ENCODE data around the gene COG7.

The COG7 gene

DNA sequence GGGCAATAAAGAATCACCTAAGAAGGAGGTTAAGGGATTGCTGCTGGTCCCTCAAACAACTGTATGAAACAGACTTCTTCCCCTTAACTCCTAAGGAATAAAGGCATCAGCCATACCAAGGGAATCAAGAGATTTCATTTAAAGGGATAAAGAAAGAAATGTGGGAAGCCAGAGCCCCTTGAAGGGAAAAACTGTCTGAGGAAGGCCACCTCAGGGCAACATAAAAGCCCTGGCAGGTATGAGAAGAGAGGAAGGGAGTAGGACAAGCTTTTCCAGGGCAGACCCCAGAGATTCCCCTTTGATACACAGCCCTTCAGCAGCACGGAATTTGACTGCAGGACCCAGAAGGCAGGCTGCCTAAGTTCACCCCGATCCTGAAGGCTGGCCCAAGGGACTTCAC lies 43.5 kb downstream of the COG7 start:
- no peak overlapping the region for H3K4me3 ChIP-seq (ENCODE audit: low read depth, low read length)
- TF ChIP-seq, protein P1, sequence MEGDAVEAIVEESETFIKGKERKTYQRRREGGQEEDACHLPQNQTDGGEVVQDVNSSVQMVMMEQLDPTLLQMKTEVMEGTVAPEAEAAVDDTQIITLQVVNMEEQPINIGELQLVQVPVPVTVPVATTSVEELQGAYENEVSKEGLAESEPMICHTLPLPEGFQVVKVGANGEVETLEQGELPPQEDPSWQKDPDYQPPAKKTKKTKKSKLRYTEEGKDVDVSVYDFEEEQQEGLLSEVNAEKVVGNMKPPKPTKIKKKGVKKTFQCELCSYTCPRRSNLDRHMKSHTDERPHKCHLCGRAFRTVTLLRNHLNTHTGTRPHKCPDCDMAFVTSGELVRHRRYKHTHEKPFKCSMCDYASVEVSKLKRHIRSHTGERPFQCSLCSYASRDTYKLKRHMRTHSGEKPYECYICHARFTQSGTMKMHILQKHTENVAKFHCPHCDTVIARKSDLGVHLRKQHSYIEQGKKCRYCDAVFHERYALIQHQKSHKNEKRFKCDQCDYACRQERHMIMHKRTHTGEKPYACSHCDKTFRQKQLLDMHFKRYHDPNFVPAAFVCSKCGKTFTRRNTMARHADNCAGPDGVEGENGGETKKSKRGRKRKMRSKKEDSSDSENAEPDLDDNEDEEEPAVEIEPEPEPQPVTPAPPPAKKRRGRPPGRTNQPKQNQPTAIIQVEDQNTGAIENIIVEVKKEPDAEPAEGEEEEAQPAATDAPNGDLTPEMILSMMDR (IDR thresholded peaks at IDR 0.05; ENCODE audit: low read depth, low read length), result no peak

DNA sequence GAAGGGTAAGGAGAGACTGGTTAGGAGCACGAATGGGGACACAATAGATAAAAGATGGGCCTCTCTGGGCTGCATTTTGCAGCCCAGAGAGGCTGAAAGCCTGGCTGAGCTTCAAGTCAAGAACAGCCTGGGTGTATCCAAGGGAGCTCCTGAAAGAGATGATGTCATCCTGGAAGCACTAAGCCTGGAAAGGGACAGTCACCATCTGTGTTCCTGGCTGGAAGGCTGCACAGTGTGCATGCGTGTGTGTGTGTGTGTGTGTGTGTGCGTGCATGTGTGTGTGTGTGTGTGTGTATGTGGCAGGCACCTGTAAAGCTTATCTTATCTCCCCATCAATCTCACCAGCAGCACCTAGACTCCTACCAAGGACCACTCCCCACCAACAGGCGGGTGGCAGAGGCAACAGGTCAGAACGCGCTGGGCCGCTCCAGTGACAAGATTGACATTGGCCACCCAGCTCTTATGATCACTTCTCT lies 44.1 kb downstream of the COG7 start:
- TF ChIP-seq, protein P1 (IDR thresholded peaks at IDR 0.05; ENCODE audit: low read depth, low read length), result no peak
- no peak overlapping the region for H3K4me3 ChIP-seq (ENCODE audit: low read depth, low read length)

DNA sequence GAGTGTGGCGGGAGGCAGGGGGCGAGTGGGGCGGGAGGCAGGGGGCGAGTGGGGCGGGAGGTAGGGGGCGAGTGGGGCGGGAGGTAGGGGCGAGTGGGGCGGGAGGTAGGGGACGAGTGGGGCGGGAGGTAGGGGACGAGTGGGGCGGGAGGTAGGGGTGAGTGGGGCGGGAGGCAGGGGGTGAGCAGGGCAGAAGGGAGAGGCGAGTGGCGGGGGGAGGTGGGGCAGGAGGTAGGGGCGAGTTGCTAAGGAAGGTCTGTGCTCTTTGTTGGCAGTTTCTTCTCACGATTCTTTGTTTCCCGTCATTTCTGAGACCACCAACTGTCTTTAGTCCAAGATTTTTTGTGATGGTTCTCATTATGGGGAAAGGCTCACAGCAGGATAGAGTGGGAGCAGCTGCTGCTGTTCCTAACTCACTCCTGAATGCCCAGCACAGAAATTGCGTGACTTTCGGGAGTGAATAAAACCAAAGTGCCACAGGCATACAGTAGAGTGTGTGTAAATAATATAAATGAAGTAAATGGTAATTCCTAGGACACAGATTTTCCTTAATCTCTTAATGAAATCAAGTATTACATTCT lies 44.7 kb downstream of the COG7 start:
- TF ChIP-seq, protein P1 (IDR thresholded peaks at IDR 0.05; ENCODE audit: low read depth, low read length), result no peak
- no peak overlapping the region for H3K4me3 ChIP-seq (ENCODE audit: low read depth, low read length)

DNA sequence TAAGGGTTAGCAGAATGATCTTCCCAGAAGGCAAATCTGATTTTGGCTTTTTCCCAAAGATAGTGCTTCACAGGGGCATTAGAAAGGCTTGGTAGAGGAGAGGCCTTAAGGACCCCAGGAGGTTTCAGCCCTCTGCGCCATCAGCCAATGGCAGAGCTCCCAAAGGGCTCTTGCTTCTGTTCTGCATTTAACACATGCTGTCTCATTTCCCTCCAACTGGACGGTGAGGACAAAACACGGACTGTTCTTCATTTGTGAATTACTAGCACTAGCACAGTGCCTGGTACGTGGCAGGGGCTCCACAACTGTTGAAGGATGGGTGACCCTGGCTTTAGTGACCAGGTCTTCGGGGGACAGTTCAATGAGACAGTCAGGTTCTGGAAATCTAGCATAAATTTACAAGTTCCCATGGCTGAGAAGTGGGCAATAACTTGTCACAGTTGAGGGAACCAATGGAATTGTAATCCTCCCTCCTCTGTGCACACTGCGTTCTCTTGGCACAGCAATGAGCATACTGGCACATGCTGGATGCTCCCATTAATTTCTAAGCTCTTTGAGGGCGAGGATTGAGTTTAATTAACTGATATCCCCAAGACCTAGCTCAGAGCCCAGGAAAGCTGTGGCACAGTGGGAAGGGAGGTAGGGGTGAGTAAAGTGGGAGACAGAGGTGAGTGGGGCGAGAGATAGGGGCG lies 45.4 kb downstream of the COG7 start:
- TF ChIP-seq, protein P1 (IDR thresholded peaks at IDR 0.05; ENCODE audit: low read depth, low read length), result no peak
- no peak overlapping the region for H3K4me3 ChIP-seq (ENCODE audit: low read depth, low read length)

DNA sequence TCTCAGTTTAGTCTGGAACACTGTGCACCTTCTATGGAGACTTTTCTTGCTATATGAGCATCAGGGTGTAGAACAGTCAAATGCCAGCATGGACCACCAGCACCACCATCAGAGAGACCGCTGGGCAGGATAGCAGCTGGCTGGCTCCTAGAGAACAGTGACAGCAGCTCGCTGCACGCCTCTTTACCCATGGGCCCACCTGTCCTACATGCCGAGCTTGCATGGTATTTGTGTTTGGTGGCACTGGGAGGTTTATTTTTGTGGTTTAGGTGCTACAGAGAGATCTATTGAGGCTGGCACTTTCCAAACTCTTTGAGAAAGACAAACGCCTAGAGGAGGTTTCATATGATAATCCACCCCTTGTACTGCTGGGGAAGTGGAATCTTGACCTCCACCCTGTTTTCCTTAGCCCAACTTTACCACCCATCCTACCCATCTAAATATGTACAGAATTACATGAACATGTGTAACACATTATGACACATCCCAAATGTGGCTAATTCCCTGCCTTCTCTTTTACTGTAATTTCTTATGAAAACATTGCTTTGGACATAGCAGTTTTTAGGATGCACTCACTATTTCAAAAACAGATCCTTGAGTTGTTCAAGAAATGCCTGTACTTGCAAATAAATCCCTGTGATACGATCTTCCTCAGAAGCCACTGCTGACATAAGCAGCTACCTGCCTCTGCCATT lies 46.3 kb downstream of the COG7 start:
- TF ChIP-seq, protein P1 (IDR thresholded peaks at IDR 0.05; ENCODE audit: low read depth, low read length), result no peak
- no peak overlapping the region for H3K4me3 ChIP-seq (ENCODE audit: low read depth, low read length)

DNA sequence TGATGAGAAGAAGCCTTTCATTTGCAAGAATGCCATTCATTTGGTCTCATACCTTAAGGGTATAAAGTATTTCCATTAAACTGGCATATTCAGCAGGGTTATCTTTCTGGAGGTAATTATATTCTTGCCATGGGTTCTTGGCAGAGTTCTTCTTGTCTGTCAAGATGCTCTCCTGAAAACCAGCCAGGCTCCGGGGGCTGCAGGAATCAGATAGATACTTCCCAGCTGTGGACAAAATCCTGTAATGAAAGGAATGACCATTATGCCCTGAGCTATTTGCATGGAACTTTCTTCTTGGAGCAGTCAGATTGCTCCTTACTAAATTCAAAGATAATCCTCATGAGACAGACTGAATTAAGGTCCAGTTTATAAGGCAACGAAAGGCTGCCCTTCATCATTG lies 47.0 kb downstream of the COG7 start:
- TF ChIP-seq, protein P1 (IDR thresholded peaks at IDR 0.05; ENCODE audit: low read depth, low read length), result no peak

DNA sequence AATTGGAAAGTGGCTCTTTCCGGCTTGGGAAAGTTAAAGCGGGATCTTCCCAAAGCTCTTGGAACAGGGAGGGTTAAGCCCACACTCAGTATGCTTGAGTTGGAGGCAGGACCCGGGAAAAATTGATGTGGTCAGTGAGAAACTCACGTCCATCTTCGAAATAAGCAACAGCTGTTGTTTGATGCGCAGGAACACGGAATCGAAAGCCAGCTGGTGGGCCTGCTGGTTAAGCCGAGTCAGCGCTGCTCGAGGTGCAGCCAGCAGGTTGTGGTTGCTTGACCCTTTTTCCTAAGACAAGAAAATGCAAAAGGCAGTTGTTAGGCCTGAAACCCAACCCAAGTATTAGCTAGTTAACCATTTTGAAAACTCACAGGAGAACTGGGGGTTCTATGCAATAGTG lies 49.4 kb downstream of the COG7 start:
- TF ChIP-seq, protein P1 (IDR thresholded peaks at IDR 0.05; ENCODE audit: low read depth, low read length), result no peak
- H3K4me3 ChIP-seq (ENCODE audit: low read depth, low read length), result no peak overlapping the region

More for the DNA sequence above, 47.0 kb downstream of the COG7 start:
- H3K4me3 ChIP-seq (ENCODE audit: low read depth, low read length), result no peak overlapping the region

All from WI38 (cell line).